HCT116 (cell line): ENCODE data around the gene CEP70. TPM values are rescaled to one million over a fixed set of nuclear protein-coding genes. Genes with fewer than 3 reads are reported as not detected.

Experiments
- ATAC-seq: fragments of 200-7000 bp; cut with Tn5 transposase; 2 replicates; pipeline ENCODE4 v1.9.1; 2020; ENCODE audit warnings: mild to moderate bottlenecking, moderate library complexity
- BruUV-seq: library from RNA; stranded (reverse); fragments of 400-500 nt; replicated peaks from 2 replicates; lab custom pipeline; 2021; lab: Mats Ljungman, UMichigan
- CTCF ChIA-PET: fragments of 300-600 bp; sonication (Branson Sonifier 250); formaldehyde crosslinking; loops from one replicate; lab custom pipeline; 2021; ENCODE audit warnings: antibody characterized with exemption; lab: Charles Lee
- POLR2A ChIA-PET: fragments of 300-600, 350-600 bp; sonication (Branson Sonifier 250); formaldehyde crosslinking; loops from one replicate; lab custom pipeline; 2021; ENCODE audit warnings: antibody characterized with exemption; lab: Charles Lee
- RAD21 ChIA-PET, 2 experiments: fragments of 300-600 bp; sonication (Branson Sonifier 250); formaldehyde crosslinking; loops; one replicate each; lab custom pipeline; 2023; ENCODE audit warnings: low total read pairs in 2 of 2; ENCODE audit not compliant: uncharacterized antibody in 2 of 2, unreplicated experiment in 2 of 2, low non-redundant PET in 1 of 2; lab: Charles Lee
- DNase-seq: peaks from one replicate; pipeline ENCODE4 v3.0.0-alpha.2; 2010; ENCODE audit warnings: low read depth, low spot score
- H2AFZ ChIP-seq: fragments of 200-600 bp; shearing (Covaris generic), sonication (generic); 2 replicates; pipeline ENCODE4 v1.6.1; 2017; ENCODE audit warnings: low read depth, mixed run types, mixed read lengths, antibody characterized with exemption, low read length; ENCODE audit not compliant: poor library complexity, severe bottlenecking
- H3K27ac ChIP-seq: 2 replicates; pipeline ENCODE4 v1.5.1; 2012; ENCODE audit warnings: low read depth, low read length
- H3K27me3 ChIP-seq: fragments of 200-600 bp; sonication (generic); 2 replicates; pipeline ENCODE4 v1.6.1; 2016; ENCODE audit warnings: mixed run types, low read length, mixed read lengths; ENCODE audit not compliant: insufficient read depth
- H3K36me3 ChIP-seq, 2 experiments: fragments of 200-500 bp in 1 of 2; fragments of 200-600 bp in 1 of 2; sonication (Bioruptor generic) in 1 of 2; sonication (generic) in 1 of 2; 2 replicates each; pipeline versions ENCODE4 v1.5.1 to v1.6.1; 2014 to 2016; ENCODE audit warnings: low read length in 2 of 2, inconsistent platforms in 1 of 2, mixed read lengths in 1 of 2, mixed run types in 1 of 2; ENCODE audit not compliant: insufficient read depth in 2 of 2, control insufficient read depth in 1 of 2
- H3K4me1 ChIP-seq, 2 experiments: fragments of 200-600 bp in 1 of 2; sonication (generic) in 1 of 2; 2 replicates each; pipeline versions ENCODE4 v1.5.1 to v1.6.1; 2012 to 2017; ENCODE audit warnings: low read length in 2 of 2, inconsistent platforms in 1 of 2, mild to moderate bottlenecking in 1 of 2, mixed read lengths in 1 of 2, mixed run types in 1 of 2, moderate library complexity in 1 of 2; ENCODE audit not compliant: insufficient read depth in 2 of 2, control insufficient read depth in 1 of 2
- H3K4me2 ChIP-seq: fragments of 200-600 bp; sonication (generic); 2 replicates; pipeline ENCODE4 v1.6.1; 2017; ENCODE audit warnings: mixed run types, low read length, mixed read lengths
- H3K4me3 ChIP-seq, 2 experiments: fragments of 200-600 bp in 1 of 2; sonication (generic) in 1 of 2; replicated peaks in 1 of 2; 2 replicates each; pipeline ENCODE4 v1.5.1; 2011 to 2016; ENCODE audit warnings: low read length in 2 of 2, control low read depth in 1 of 2, low read depth in 1 of 2, mild to moderate bottlenecking in 1 of 2, mixed read lengths in 1 of 2, mixed run types in 1 of 2
- H3K79me2 ChIP-seq: fragments of 200-600 bp; sonication (generic); 2 replicates; pipeline ENCODE4 v1.6.1; 2017; ENCODE audit warnings: mild to moderate bottlenecking, mixed run types, low read length, moderate library complexity, mixed read lengths; ENCODE audit not compliant: insufficient read depth
- H3K9ac ChIP-seq: fragments of 200-600 bp; sonication (generic); 2 replicates; pipeline ENCODE4 v1.6.1; 2016; ENCODE audit warnings: low read length, mixed read lengths
- H3K9me2 ChIP-seq: fragments of 200-600 bp; sonication (generic), shearing (Covaris generic); 2 replicates; pipeline ENCODE4 v1.6.1; 2017; ENCODE audit warnings: mixed run types, mild to moderate bottlenecking, moderate library complexity; ENCODE audit not compliant: insufficient read depth
- H3K9me3 ChIP-seq, 2 experiments: fragments of 200-500 bp in 1 of 2; fragments of 200-600 bp in 1 of 2; sonication (Bioruptor generic) in 1 of 2; sonication (generic) in 1 of 2; 2 replicates each; pipeline ENCODE4 v1.6.1; 2014 to 2017; ENCODE audit warnings: low read length in 2 of 2, mixed read lengths in 2 of 2, inconsistent platforms in 1 of 2, low read depth in 1 of 2, mild to moderate bottlenecking in 1 of 2, mixed run types in 1 of 2, moderate library complexity in 1 of 2; ENCODE audit not compliant: control insufficient read depth in 1 of 2, insufficient read depth in 1 of 2
- H4K20me1 ChIP-seq: fragments of 200-600 bp; sonication (generic), shearing (Covaris generic); 2 replicates; pipeline ENCODE4 v1.6.1; 2017; ENCODE audit warnings: mixed run types, mild to moderate bottlenecking, moderate library complexity; ENCODE audit not compliant: insufficient read depth
- CEBPB ChIP-seq: IDR thresholded peaks from 2 replicates; pipeline ENCODE4 v1.6.1; 2012; ENCODE audit warnings: low read depth
- EGR1 ChIP-seq: IDR thresholded peaks from 2 replicates; pipeline ENCODE4 v1.6.1; 2012; ENCODE audit warnings: low read depth
- EZH2 ChIP-seq: fragments of 200-600 bp; sonication (generic); IDR thresholded peaks from 2 replicates; pipeline ENCODE4 v1.6.1; 2017; ENCODE audit warnings: antibody characterized with exemption, mixed run types
- JUND ChIP-seq: IDR thresholded peaks from 2 replicates; pipeline ENCODE4 v1.6.1; 2012
- SP1 ChIP-seq: IDR thresholded peaks from 2 replicates; pipeline ENCODE4 v1.6.1; 2012; ENCODE audit warnings: low read depth
- ZFX ChIP-seq: fragments of 450-650 bp; IDR thresholded peaks from 2 replicates; pipeline ENCODE4 v1.6.1; 2017
- ZNF274 ChIP-seq: fragments of 200-500 bp; sonication (Bioruptor generic); IDR thresholded peaks from 2 replicates; pipeline ENCODE4 v1.6.1; 2014; ENCODE audit warnings: mild to moderate bottlenecking, low read depth, low read length, inconsistent platforms
- intact Hi-C: fragments of 100-400 bp; cut with micrococcal nuclease; formaldehyde crosslinking; loops from 2 replicates; pipeline ENCODE4 v1.10.0; 2022
- total RNA-seq: library from RNA; stranded (reverse); gene quantifications from one replicate; pipeline ENCODE4 v1.2.1, GENCODE V29; 2021; ENCODE audit not compliant: unreplicated experiment
- TF ChIP-seq, protein P1 (sequence below): IDR thresholded peaks from 2 replicates; pipeline ENCODE4 v1.6.1; 2011; ENCODE audit warnings: mild to moderate bottlenecking, low read length, moderate library complexity; ENCODE audit not compliant: insufficient replicate concordance; ENCODE audit errors: extremely low read depth
- TF ChIP-seq, protein P2 (sequence below): IDR thresholded peaks from 2 replicates; pipeline ENCODE4 v1.6.1; 2012
- TF ChIP-seq, protein P3 (sequence below): IDR thresholded peaks from 2 replicates; pipeline ENCODE4 v1.6.1; 2012; ENCODE audit warnings: low read depth
- TF ChIP-seq, protein P4 (sequence below): IDR thresholded peaks from 2 replicates; pipeline ENCODE4 v1.6.1; 2012

The CEP70 gene
- total RNA-seq, 1 experiment from 2014 or later, result 38.7 TPM

DNA sequence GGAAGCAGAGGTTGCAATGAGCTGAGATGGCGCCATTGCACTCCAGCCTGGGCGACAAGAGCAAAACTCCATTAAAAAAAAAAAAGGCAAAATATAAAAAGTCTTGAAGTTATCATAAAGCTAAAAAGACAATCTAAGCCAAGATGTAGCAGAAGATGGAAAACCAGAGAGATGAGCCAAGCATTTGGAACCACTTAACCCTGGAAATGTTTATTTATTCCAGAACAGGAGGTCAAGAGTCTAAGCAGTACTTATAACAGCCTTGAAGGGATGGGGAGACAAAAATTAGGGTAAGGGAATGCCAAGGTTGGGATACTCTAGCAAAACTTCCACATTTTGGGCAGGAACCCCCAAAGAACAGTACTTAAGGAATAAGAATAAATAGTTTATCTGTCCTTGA lies 44.6 kb upstream of the CEP70 start:
- H3K36me3 ChIP-seq, result no peaks in the 10 kb centered on the region
- H3K4me3 ChIP-seq, result no peak overlapping the region
- H2AFZ ChIP-seq, result no peak overlapping the region
- peaks cover 0 to 4% of the 10 kb centered on the region in 2 experiments; a peak in 1 of 4 replicates for H3K9me3 ChIP-seq
- no peak for ATAC-seq
- no peak overlapping the region for H3K9ac ChIP-seq
- DNase-seq, result no peak
- no peaks in the 10 kb centered on the region for H3K27me3 ChIP-seq
- no TSS peak for BruUV-seq
- no peaks in the 10 kb centered on the region for H3K79me2 ChIP-seq
- no peaks in the 10 kb centered on the region for H3K9me2 ChIP-seq
- ChIA-PET CTCF (no interaction called here), RAD21 (no interaction called here), POLR2A (no interaction called here)
- H3K4me1 ChIP-seq, result no peaks in the 10 kb centered on the region
- TF ChIP-seq EZH2 (no peak), EGR1 (no peak), ZNF274 (no peak), SP1 (no peak), JUND (no peak), CEBPB (no peak), ZFX (no peak)
- TF ChIP-seq, protein P1, sequence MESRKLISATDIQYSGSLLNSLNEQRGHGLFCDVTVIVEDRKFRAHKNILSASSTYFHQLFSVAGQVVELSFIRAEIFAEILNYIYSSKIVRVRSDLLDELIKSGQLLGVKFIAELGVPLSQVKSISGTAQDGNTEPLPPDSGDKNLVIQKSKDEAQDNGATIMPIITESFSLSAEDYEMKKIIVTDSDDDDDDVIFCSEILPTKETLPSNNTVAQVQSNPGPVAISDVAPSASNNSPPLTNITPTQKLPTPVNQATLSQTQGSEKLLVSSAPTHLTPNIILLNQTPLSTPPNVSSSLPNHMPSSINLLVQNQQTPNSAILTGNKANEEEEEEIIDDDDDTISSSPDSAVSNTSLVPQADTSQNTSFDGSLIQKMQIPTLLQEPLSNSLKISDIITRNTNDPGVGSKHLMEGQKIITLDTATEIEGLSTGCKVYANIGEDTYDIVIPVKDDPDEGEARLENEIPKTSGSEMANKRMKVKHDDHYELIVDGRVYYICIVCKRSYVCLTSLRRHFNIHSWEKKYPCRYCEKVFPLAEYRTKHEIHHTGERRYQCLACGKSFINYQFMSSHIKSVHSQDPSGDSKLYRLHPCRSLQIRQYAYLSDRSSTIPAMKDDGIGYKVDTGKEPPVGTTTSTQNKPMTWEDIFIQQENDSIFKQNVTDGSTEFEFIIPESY, result no peak
- TF ChIP-seq, protein P2, sequence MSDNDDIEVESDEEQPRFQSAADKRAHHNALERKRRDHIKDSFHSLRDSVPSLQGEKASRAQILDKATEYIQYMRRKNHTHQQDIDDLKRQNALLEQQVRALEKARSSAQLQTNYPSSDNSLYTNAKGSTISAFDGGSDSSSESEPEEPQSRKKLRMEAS, result no peak
- TF ChIP-seq, protein P3, sequence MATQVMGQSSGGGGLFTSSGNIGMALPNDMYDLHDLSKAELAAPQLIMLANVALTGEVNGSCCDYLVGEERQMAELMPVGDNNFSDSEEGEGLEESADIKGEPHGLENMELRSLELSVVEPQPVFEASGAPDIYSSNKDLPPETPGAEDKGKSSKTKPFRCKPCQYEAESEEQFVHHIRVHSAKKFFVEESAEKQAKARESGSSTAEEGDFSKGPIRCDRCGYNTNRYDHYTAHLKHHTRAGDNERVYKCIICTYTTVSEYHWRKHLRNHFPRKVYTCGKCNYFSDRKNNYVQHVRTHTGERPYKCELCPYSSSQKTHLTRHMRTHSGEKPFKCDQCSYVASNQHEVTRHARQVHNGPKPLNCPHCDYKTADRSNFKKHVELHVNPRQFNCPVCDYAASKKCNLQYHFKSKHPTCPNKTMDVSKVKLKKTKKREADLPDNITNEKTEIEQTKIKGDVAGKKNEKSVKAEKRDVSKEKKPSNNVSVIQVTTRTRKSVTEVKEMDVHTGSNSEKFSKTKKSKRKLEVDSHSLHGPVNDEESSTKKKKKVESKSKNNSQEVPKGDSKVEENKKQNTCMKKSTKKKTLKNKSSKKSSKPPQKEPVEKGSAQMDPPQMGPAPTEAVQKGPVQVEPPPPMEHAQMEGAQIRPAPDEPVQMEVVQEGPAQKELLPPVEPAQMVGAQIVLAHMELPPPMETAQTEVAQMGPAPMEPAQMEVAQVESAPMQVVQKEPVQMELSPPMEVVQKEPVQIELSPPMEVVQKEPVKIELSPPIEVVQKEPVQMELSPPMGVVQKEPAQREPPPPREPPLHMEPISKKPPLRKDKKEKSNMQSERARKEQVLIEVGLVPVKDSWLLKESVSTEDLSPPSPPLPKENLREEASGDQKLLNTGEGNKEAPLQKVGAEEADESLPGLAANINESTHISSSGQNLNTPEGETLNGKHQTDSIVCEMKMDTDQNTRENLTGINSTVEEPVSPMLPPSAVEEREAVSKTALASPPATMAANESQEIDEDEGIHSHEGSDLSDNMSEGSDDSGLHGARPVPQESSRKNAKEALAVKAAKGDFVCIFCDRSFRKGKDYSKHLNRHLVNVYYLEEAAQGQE, result no peak
- TF ChIP-seq, protein P4, sequence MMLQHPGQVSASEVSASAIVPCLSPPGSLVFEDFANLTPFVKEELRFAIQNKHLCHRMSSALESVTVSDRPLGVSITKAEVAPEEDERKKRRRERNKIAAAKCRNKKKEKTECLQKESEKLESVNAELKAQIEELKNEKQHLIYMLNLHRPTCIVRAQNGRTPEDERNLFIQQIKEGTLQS, result no peak
- intact Hi-C loops, result no loop called here
- no peak overlapping the region for H3K4me2 ChIP-seq
- no peak overlapping the region for H3K27ac ChIP-seq
- no peaks in the 10 kb centered on the region for H4K20me1 ChIP-seq
